Measurements from ENCODE around the gene ZBTB4.

The ZBTB4 gene

GRCh38 chr17:7479213-7480088, at the start of gene ZBTB4:
Gene ZBTB4 (minus strand): TSS chr17:7479631. CDS start chr17:7466801, 12,830 bp downstream.
- peak; percentile 72 for DNase-seq

GRCh38 chr17:7528842-7529241, 49.4 kb upstream of the ZBTB4 start:
- ATAC-seq (no peak), DNase-seq (no peak)

More at GRCh38 chr17:7479213-7480088, at the start of gene ZBTB4:
- no peak for ATAC-seq

GRCh38 chr17:7523033-7523432, 43.6 kb upstream of the ZBTB4 start:
- ATAC-seq = peak; percentile 57
- peak; percentile 66 for DNase-seq

- ATAC-seq = no peak
- no peak for DNase-seq
These were observed 36.6 kb upstream of the ZBTB4 start for GRCh38 chr17:7515911-7516610.

GRCh38 chr17:7513850-7514419, 34.5 kb upstream of the ZBTB4 start:
- ATAC-seq (no peak), DNase-seq (no peak)

- no peak for DNase-seq
These were observed 33.6 kb upstream of the ZBTB4 start for GRCh38 chr17:7512824-7513540.

GRCh38 chr17:7512105-7512504, 32.7 kb upstream of the ZBTB4 start:
- no peak for ATAC-seq
- no peak for DNase-seq

More at GRCh38 chr17:7512824-7513540, 33.6 kb upstream of the ZBTB4 start:
- no peak for ATAC-seq

- ATAC-seq (no peak), DNase-seq (no peak)
These were observed 31.7 kb upstream of the ZBTB4 start for GRCh38 chr17:7511108-7511507.

- ATAC-seq (no peak), DNase-seq (no peak)
These were observed 30.5 kb upstream of the ZBTB4 start for GRCh38 chr17:7509937-7510336.

- DNase-seq (no peak), ATAC-seq (no peak)
These were observed 29.4 kb upstream of the ZBTB4 start for GRCh38 chr17:7508846-7509245.

- no peak for ATAC-seq
- DNase-seq = no peak
These were observed 28.7 kb upstream of the ZBTB4 start for GRCh38 chr17:7508145-7508544.

- DNase-seq = no peak
- ATAC-seq = no peak
These were observed 24.1 kb upstream of the ZBTB4 start for GRCh38 chr17:7503521-7503920.

GRCh38 chr17:7502987-7503386, 23.6 kb upstream of the ZBTB4 start:
- ATAC-seq = no peak
- no peak for DNase-seq

GRCh38 chr17:7502171-7502847, 22.9 kb upstream of the ZBTB4 start:
- ATAC-seq (no peak), DNase-seq (no peak)

GRCh38 chr17:7501729-7502128, 22.3 kb upstream of the ZBTB4 start:
- no peak for ATAC-seq
- DNase-seq = no peak

- DNase-seq (no peak), ATAC-seq (no peak)
These were observed 19.7 kb upstream of the ZBTB4 start for GRCh38 chr17:7499161-7499560.

GRCh38 chr17:7497636-7498035, 18.2 kb upstream of the ZBTB4 start:
- no peak for ATAC-seq
- DNase-seq = no peak

GRCh38 chr17:7497228-7497627, 17.8 kb upstream of the ZBTB4 start:
- ATAC-seq (no peak), DNase-seq (no peak)

GRCh38 chr17:7496470-7497183, 17.2 kb upstream of the ZBTB4 start:
- DNase-seq (no peak), ATAC-seq (no peak)

- ATAC-seq (no peak), DNase-seq (no peak)
These were observed 16.5 kb upstream of the ZBTB4 start for GRCh38 chr17:7495906-7496434.

- no peak for DNase-seq
- ATAC-seq = no peak
These were observed 14.5 kb upstream of the ZBTB4 start for GRCh38 chr17:7493941-7494340.
